GM18909 (cell line): ENCODE data around the gene NECTIN4.

Source experiments
- ATAC-seq: cut with Tn5 transposase; IDR thresholded peaks from one replicate; pipeline ENCODE4 v1.9.1; 2021; ENCODE audit warnings: mild to moderate bottlenecking; ENCODE audit not compliant: unreplicated experiment, poor library complexity

NECTIN4 gene

GRCh38 chr1:161113915-161114314 lies 24.6 kb upstream of the NECTIN4 start:
- no peak for ATAC-seq

GRCh38 chr1:161111527-161111926 lies 22.2 kb upstream of the NECTIN4 start:
- ATAC-seq, result no peak

- no peak for ATAC-seq
Observed at GRCh38 chr1:161111117-161111516, 21.8 kb upstream of the NECTIN4 start.

GRCh38 chr1:161106431-161106830 lies 17.1 kb upstream of the NECTIN4 start:
- ATAC-seq, result no peak

- ATAC-seq, result no peak
Observed at GRCh38 chr1:161100556-161100955, 11.2 kb upstream of the NECTIN4 start.

- ATAC-seq, result no peak
Observed at GRCh38 chr1:161099090-161099802, 9.9 kb upstream of the NECTIN4 start.

- ATAC-seq, result peak; percentile 70
Observed at GRCh38 chr1:161098210-161099068, 9.1 kb upstream of the NECTIN4 start, which contains the start of gene KLHDC9. TSS of gene KLHDC9 (plus strand) at chr1:161098361. CDS start at chr1:161098536, 175 bp downstream.

GRCh38 chr1:161096530-161096929 lies 7.2 kb upstream of the NECTIN4 start:
- ATAC-seq, result no peak

- ATAC-seq, result peak; percentile 56
Observed at GRCh38 chr1:161096015-161096414, 6.7 kb upstream of the NECTIN4 start.

GRCh38 chr1:161095230-161095629 lies 5.9 kb upstream of the NECTIN4 start:
- no peak for ATAC-seq

- ATAC-seq, result no peak
Observed at GRCh38 chr1:161094481-161094880, 5.1 kb upstream of the NECTIN4 start.

GRCh38 chr1:161092621-161093028 lies 3.3 kb upstream of the NECTIN4 start:
- no peak for ATAC-seq

GRCh38 chr1:161091796-161092507 lies 2.6 kb upstream of the NECTIN4 start:
- no peak for ATAC-seq

GRCh38 chr1:161091093-161091492 lies 1.7 kb upstream of the NECTIN4 start:
- no peak for ATAC-seq

- no peak for ATAC-seq
Observed at GRCh38 chr1:161090617-161091016, 1.3 kb upstream of the NECTIN4 start.

GRCh38 chr1:161089938-161090337 lies 580 bp upstream of the NECTIN4 start:
- no peak for ATAC-seq

- ATAC-seq, result no peak
Observed at GRCh38 chr1:161088587-161089110, 709 bp downstream of the NECTIN4 start.

- ATAC-seq, result no peak
Observed at GRCh38 chr1:161086457-161086856, 2.9 kb downstream of the NECTIN4 start.

GRCh38 chr1:161085165-161085564 lies 4.2 kb downstream of the NECTIN4 start:
- no peak for ATAC-seq

- ATAC-seq, result no peak
Observed at GRCh38 chr1:161084597-161084988, 4.8 kb downstream of the NECTIN4 start.
